DMS53 treated with DMSO at 0.1 percent for 48 hours (cell line): Measurements from ENCODE around the gene CHD6.

Experiments used
- DNase-seq: peaks from one replicate; lab custom pipeline; 2025; ENCODE audit not compliant: unreplicated experiment; lab: John Stamatoyannopoulos, UW

CHD6 gene

DNA sequence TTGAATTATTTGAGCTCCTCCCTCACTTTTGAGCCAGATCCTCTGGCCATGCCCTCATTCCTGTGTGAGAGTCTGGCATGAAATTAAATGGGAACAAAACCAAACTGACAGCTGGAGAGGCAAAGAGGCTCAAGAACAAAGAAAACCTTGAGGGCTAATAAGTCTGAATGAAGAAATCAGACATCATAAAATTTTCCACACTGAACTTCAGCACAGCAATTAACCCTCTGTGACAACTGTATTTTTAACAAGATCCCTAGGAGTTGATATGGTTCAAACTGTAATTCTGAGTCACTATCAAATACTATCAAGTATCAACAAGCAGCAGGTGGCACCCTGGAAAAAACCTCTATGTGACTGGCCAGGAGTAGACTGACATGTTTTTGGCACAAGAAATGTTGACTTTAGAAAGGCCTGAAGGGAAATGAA, 142.2 kb downstream of the CHD6 start:
- DNase-seq, result peak; percentile 87

- no peak for DNase-seq
Observed at GRCh38 chr20:41475503-41475902, 142.7 kb downstream of the CHD6 start.

- DNase-seq, result no peak
Observed at GRCh38 chr20:41470362-41471095, 147.6 kb downstream of the CHD6 start.

- no peak for DNase-seq
Observed at GRCh38 chr20:41469868-41470267, 148.3 kb downstream of the CHD6 start.

DNA sequence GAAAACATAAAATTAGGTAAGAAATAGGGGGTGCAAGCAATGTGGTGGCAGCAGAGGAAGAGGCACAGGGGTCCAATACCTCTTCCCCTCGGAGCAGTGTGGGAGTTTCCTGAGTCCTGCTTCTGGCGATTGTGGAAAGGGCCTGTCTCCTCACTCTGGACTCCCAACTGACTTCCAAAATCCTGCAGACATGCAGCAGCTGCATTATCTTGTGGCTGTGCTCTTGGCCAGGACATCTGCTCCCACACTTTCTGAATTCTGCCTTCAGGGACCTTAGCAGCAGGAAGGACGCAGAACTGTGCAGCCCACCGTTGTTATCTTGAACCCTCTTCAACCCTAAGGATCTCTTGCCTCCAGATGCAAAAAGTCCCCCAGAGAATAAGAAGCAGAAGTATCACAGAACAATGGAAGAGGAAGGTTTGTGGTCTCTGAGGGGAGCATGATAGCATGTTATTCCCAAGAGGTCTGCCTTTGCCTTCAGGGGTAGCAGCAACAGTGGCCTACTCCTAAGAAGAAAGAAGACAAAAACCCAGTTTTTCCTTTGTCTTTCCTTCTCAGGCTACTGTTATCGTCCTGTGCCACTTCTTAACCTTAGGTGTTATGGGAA, 149.1 kb downstream of the CHD6 start:
- no peak for DNase-seq

DNA sequence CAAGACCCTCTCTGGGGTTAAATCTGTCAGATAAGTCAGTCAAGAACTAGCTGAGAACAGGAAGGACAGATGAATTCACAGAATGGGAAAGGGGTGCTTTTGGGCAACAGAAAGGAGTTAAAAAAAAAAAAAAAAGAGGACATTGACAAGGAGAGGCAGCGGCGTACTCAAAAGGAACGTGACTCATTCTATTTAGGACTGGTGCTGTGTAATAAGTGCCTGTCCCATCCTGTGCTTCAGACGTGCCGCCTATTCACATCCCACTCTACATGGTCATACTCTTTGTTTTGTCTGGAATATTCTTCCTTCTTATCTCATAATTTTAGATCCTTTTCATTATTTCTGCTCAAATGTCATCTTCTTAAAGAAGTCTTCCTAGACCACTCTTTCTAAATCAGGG, 150.5 kb downstream of the CHD6 start:
- no peak for DNase-seq

- DNase-seq, result no peak
Observed at GRCh38 chr20:41467220-41467619, 151.0 kb downstream of the CHD6 start.

DNA sequence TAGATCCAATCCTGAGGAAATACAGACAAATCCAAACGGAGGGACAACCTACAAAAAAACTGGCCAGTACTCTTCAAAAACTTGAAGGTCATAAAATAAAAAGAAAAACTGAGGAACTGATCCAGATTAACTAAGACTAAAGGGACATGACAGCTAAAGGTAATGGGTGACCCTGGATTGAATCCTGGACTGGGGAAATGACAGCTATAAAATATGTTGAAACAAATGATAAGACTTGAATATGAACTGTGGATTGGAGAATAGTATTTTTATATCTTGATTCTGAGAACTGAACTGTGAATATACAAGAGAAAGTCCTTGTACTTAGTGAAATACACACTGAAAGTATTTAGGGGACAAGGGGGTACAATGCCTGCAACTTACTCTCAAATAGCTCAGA, 154.6 kb downstream of the CHD6 start:
- no peak for DNase-seq

- DNase-seq, result no peak
Observed at GRCh38 chr20:41462372-41463161, 155.6 kb downstream of the CHD6 start.

- DNase-seq, result no peak
Observed at GRCh38 chr20:41458761-41459160, 159.4 kb downstream of the CHD6 start.

DNA sequence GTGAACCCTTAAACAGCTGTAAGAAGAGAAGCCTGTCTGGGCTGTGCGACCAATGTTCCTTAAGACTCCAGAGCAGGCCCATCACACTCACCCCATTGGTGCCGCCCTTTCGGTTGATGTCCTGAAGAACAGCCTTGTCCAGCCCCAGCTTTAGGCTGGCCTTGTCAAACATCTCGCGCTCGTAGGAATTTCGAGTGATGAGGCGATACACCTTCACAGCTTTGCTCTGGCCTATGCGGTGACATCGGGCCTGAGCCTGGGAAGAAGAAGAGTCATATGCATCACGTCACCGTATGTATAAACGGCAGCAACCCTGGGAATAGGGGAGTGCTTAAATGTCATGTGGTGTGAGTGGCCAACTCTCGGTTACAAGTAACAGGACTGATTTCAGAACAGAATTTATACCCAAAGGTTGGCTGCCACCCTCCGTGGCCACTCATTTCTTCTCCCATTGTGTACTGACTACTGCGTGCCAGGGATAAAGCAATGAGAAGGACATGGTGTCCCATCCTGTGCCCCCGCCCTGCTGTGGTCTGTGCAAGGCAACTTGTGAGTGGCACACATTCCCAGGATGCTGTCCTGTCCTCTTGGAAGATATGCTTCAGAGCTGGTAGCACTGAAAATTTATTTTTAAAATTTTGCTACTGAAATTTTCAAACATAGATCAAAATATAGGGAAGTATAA, 160.9 kb downstream of the CHD6 start:
- no peak for DNase-seq

DNA sequence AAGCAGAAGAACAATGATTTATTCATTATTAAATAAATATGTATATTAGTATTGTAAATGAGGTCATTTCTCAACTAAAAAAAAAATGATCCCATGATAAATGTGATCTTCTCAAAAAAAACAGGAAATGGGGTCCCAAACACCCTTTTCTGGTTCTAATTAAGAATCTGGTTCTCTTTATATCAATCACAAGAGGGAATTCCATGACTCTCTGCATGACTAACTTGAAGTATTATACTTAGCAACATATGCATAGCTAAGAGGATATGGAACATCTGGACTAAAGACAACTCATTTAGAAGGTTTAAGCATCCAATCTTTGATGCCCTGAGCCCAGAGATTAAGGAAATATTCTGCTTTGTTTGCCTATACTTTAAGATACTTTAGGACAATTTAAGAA, 161.8 kb downstream of the CHD6 start:
- no peak for DNase-seq

GRCh38 chr20:41454250-41454649, 163.9 kb downstream of the CHD6 start:
- DNase-seq, result no peak

DNA sequence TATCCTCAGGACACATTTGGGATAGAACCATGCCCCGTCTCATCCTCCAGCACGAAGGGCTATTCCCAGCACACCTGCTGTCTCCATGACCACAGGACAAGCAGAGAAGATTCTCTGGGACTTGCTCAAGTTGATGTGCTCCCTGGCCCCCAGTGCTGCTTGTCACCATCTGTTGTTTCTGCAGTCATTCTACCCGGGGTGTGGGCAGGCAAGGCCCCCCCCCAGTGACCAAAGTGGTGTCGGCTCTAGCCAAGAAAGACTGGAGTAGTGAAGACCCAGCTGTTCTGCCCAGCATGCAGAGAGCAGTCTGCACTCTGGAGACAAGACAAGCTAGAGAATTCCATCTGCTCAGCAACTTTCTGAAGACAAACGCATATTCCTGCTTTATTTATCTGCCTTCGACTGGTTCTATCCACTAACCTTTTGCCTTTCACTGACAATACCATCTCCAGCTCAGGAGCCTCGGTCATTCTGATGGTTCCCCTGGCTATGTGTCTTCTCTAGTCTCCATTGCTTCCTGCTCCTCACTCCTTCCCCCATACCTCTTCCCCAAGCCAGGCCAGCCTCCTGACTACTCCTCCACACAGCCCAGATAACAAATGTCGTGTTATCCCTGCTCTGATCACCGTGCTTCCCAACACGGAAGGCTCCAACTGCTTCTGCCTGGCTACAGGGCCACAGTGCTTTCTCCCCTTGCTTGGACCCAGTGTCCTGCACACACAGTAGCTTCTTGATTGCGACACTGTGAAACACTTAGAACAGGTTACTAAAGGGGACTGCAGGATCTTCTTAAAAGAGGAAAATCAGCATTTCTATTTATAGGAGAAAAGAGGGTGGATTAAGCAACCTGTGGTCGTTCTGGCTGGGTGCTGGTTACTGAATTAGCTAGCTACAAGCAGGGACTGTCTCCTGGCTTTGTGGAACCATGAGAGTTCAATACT, 164.9 kb downstream of the CHD6 start:
- DNase-seq, result no peak

DNA sequence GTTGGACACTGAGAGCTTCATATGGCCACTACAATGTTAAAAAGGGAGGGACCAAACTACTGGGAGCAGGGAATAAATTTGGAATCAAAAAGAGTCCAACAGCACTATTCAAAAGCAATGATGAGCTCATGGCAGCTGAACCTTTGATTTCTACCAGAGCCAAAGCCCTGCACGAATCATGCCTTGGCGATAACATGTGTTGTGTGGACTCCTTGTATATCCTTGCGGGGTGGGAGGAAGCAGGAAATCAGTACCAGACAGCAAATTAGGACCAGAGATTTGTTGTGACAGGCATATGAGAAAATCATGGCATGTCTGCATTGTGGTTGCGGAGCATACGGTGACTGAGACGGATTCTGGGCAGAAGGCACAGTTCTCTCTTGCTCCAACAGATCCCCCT, 166.0 kb downstream of the CHD6 start:
- DNase-seq, result no peak

DNA sequence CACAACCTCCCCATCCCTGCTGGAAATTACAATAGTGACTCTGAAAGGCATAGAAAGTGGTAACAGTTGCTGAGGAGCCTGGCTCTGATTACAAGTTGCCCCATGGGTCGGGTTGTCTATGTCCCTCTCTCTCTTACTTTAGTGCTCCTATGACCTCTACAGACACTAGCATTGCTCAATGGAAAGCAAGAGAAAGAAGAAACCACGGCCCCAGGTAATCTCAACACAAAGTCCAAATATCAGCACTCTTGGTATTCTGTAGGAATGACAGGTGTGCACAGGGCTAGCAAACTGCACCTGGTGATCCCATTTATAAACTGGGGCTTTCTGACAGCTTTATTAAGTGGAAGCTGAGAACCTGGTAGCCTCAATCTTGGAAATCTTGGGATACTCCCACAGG, 171.2 kb downstream of the CHD6 start:
- no peak for DNase-seq

GRCh38 chr20:41446456-41446855, 171.7 kb downstream of the CHD6 start:
- no peak for DNase-seq

DNA sequence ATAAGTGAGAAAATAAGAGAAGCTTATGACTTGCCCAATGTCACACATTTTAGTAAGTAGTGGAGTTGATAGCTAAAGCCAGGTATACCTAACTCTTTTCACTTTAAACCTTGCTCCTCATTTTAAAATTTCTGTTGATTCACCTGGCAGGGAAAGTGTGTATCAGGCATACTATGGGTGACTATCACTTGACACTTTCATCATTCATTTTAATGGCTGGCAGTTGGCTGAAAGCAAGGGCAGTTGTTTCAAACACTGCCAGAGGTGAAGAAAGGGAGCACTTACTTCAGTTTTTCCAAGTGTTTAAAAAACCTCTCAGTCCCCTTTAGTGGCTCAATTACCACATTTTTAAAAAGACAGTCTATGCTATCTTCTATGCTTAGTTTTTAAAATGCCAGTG, 173.4 kb downstream of the CHD6 start:
- no peak for DNase-seq

DNA sequence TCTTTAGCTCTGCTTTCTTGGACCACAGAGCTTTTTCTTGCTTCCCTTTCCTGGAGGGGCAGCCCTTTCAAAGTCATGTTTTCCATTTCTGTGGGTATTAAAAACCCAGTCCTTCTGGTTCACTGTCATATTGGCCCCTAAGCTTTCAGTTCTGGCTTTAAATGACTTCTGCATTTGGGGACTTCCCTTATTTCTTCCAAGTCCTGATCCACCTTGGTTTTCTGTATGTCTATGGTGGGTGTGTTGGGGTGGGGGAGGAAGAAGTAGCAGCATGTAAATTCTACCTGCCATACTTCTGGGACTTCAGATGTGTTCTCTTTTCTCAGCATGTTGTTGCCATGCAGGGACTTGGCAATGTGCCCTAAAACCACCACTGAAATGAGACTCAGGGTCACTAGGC, 174.5 kb downstream of the CHD6 start:
- no peak for DNase-seq

DNA sequence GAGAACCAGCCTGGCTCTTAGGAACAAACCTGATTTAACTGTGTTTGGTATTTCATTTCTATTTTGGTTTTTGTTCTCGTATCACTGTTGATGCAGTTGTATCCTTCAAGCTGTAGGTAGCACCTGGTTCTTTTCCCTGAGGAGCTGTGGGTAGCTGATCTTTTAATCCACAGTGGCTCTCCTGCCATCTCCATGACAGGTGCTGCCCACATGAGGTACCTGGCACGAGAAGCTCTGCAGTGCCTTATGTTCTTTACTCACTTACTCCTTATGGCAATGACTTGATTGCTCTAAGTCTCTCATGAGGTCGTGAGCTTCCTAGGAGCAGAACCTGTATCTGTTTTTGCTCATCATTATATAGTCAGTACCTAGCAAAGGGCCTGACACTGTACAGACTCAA, 177.3 kb downstream of the CHD6 start:
- DNase-seq, result peak; percentile 2
